HUES6 (cell line): ENCODE measurements around the gene SUPT20HL2.

Experiments
- H3K27ac ChIP-seq: 2 replicates; pipeline ENCODE4 v1.7.0; 2013; ENCODE audit warnings: low read depth, mild to moderate bottlenecking, low read length, inconsistent platforms
- H3K27me3 ChIP-seq: 2 replicates; pipeline ENCODE4 v1.6.1; 2013; ENCODE audit warnings: low read length; ENCODE audit not compliant: control insufficient read depth, insufficient read depth
- H3K36me3 ChIP-seq: 2 replicates; pipeline ENCODE4 v1.6.1; 2013; ENCODE audit warnings: low read length; ENCODE audit not compliant: control insufficient read depth, insufficient read depth
- H3K4me1 ChIP-seq: 2 replicates; pipeline ENCODE4 v1.6.1; 2013; ENCODE audit warnings: low read length; ENCODE audit not compliant: control insufficient read depth, insufficient read depth
- H3K4me3 ChIP-seq: 2 replicates; pipeline ENCODE4 v1.5.1; 2013; ENCODE audit warnings: low read depth, low read length
- H3K9ac ChIP-seq: one replicate; pipeline ENCODE4 v1.6.1; 2013; ENCODE audit warnings: mild to moderate bottlenecking, low read length
- H3K9me3 ChIP-seq: 2 replicates; pipeline ENCODE4 v1.6.1; 2013; ENCODE audit warnings: low read depth, low read length; ENCODE audit not compliant: control insufficient read depth, insufficient read depth

The SUPT20HL2 gene

DNA sequence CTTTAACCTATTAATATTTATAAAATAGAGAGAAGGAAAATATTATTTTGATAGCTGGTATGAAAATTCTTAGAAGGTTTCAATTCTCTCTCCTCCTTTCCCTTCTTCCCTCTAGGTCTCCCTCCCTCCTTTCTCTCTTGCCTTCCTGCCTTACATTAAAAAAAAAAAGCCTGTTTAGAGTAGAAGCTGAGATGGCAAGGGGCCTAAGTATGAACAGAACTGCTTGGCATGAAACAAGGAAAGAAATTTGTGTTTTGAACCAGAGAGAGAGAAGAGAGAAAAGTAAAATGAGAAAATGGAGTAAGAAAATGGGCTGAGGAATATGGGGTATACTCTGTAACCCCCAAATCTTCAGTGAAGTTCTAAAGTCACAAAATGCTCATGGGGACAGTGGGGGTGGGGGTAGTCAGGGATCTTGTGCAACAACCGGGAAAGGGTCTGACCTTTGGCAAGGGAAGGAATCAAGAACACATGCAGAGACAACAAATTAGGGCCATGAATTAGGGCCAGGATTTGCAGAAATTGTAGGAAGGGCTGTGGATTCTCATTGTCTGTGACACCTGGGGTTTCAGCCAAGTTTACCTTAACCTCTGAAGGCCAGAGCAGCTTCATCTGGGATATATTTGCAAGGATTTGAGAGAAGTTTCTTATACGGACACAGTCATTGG is 30.6 kb downstream of the SUPT20HL2 start:
- peaks cover 6% of the 10 kb centered on the region; the same call in 1 of the 2 replicates for H3K27me3 ChIP-seq
- no peak overlapping the region for H3K9ac ChIP-seq
- no peaks in the 10 kb centered on the region for H3K9me3 ChIP-seq
- H3K4me1 ChIP-seq, result peaks cover 16% of the 10 kb centered on the region
- no peaks in the 10 kb centered on the region for H3K36me3 ChIP-seq
- H3K4me3 ChIP-seq, result no peak overlapping the region
- H3K27ac ChIP-seq, result no peak overlapping the region

DNA sequence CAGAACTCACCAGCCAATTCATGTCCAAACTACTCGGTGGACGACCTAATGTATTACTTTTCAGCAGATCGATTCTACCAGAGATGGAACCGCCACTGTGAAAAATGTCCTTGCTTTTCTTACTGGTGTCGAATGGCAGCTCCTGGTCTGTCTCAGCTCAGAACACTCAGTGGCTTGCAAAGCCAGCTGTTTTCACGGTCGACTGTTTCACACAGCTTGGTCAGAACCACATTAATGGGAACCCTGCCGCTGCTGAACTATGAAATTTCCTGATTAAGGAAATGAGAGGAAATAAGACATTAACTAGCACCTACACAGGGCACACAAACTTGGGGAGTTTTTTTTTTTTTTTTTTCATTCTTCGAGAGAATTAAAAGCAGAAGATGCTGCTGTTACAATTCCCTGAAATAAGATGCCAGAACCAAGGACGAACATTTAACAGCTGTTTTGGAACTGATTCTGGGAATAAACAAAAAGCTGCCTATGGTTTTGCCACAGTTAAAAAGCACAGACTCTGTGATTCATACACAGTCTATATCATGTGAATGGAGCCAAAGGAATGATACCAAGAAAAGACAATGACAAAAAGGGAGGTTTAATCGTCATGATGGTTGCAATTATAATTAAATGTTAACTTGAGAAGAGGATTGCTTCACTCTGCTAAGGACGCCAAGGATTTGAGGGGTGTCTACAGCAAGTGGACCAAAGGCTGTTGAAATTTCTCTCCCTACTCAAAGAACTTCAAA is 31.3 kb downstream of the SUPT20HL2 start:
- no peak overlapping the region for H3K4me3 ChIP-seq

DNA sequence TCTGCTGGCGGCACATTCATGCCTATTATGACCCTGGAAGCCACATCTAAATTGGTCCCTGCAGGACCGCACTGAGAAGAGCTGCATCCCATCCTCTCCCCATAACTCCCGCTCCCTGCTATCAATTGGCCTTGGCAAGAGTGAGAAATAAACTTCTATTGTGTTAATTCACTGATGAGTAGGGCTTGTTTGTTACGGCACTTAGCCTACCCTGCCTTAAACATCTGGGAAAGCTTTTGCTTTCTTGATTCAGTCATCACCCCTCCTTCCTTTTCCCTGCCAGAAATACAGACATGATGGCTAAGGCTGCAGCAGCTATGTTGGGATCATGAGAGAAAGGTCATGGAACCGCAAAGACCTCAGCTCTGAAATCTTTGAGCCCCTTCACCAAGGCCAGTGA is 36.5 kb downstream of the SUPT20HL2 start:
- Histone ChIP-seq H3K27me3 (no peaks in the 10 kb centered on the region; the same call in 1 of the 2 replicates), H3K9me3 (no peaks in the 10 kb centered on the region), H3K9ac (no peak overlapping the region), H3K4me3 (no peak overlapping the region), H3K27ac (no peak overlapping the region), H3K36me3 (no peaks in the 10 kb centered on the region), H3K4me1 (0 out of 2 replicates have a peak, but pooled peaks cover 4% of the 10 kb centered on the region)

More for the DNA sequence above, 31.3 kb downstream of the SUPT20HL2 start:
- Histone ChIP-seq H3K9ac (no peak overlapping the region), H3K36me3 (no peaks in the 10 kb centered on the region), H3K4me1 (peaks cover 16% of the 10 kb centered on the region), H3K9me3 (no peaks in the 10 kb centered on the region), H3K27ac (no peak overlapping the region), H3K27me3 (peaks cover 6% of the 10 kb centered on the region; the same call in 1 of the 2 replicates)

DNA sequence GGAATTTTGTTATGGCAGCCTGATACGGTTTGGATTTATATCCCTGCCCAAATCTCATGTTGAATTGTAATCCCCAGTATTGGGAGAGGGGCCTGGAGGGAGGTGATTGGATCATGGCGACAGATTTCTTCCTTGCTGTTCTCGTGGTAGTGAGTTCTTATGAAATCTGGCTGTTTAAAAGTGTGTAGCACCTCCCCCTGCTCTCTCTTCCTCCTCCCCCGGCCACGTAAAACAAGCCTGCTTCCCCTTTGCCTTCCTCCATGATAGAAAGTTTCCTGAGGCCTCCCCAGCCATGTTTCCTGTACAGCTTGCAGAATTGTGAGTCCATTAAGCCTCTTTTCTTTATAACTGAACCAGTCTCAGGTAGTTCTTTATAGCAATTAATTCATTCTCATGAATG is 37.9 kb downstream of the SUPT20HL2 start:
- Histone ChIP-seq H3K9me3 (no peaks in the 10 kb centered on the region), H3K9ac (no peak overlapping the region), H3K27ac (no peak overlapping the region), H3K27me3 (no peaks in the 10 kb centered on the region; the same call in 1 of the 2 replicates), H3K4me3 (no peak overlapping the region), H3K4me1 (no peaks in the 10 kb centered on the region), H3K36me3 (no peaks in the 10 kb centered on the region)

DNA sequence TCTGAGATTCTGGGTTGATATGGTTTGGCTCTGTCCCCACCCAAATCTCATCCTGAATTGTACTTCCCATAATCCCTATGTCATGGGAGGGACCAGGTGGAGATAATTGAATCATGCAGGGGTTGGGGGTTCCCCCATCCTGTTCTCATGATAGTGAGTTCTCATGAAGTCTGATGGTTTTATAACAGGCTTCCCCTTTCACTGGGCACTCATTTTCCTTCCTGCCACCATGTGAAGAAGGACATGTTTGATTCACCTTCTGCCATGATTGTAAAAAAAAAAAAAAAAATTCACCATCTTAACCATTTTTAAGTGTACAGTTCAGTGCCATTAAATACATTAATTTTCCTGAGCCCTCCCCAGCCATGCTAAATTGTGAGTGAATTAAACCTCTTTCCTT is 42.6 kb downstream of the SUPT20HL2 start:
- no peak overlapping the region for H3K9ac ChIP-seq
- H3K9me3 ChIP-seq, result no peaks in the 10 kb centered on the region
- no peaks in the 10 kb centered on the region; the same call in 1 of the 2 replicates for H3K27me3 ChIP-seq
- no peaks in the 10 kb centered on the region for H3K36me3 ChIP-seq
- 0 out of 2 replicates have a peak, but pooled peaks cover 4% of the 10 kb centered on the region for H3K4me1 ChIP-seq
- H3K4me3 ChIP-seq, result no peak overlapping the region
- H3K27ac ChIP-seq, result no peak overlapping the region

DNA sequence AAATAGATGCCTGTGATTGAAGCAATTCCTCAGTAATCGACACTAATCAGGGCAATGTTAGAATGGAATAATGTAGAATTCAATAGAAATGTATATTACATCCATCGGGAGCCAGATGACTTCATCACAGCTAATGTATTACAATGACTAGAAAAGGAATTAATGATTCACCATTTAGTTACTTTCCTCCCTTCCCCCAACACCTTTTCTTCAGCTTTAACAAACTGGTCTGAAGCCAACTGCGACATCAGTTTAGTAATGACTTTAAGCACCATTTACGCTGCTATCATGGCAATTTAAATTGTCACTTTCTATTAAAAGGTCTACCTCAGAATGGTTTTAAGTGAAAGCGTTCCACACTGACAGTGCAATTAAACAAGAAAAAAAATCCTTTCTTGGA is 45.1 kb downstream of the SUPT20HL2 start:
- Histone ChIP-seq H3K27ac (no peak overlapping the region), H3K4me1 (0 out of 2 replicates have a peak, but pooled peaks cover 4% of the 10 kb centered on the region), H3K9me3 (no peaks in the 10 kb centered on the region), H3K36me3 (no peaks in the 10 kb centered on the region), H3K4me3 (no peak overlapping the region), H3K9ac (no peak overlapping the region), H3K27me3 (no peaks in the 10 kb centered on the region; the same call in 1 of the 2 replicates)

DNA sequence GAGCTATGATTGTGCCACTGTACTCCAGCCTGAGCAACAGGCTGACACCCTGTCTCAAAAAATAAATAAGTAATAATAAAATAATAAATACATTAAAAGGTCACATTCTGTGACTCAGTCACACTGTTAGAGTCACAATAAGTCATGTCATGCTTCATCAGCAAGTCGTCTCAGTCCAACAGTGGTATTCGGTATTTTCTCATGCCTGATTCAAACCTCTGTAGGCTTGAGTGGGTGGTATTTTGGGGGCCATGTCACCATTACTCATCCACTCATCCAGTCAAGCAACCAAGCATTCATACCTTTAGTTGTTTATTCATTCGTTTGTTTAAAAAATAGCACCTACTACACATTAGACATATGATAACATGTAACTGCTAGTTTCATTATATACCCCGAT is 46.9 kb downstream of the SUPT20HL2 start:
- Histone ChIP-seq H3K27ac (no peak overlapping the region), H3K4me1 (0 out of 2 replicates have a peak, but pooled peaks cover 4% of the 10 kb centered on the region), H3K9ac (no peak overlapping the region), H3K4me3 (no peak overlapping the region), H3K36me3 (no peaks in the 10 kb centered on the region), H3K27me3 (peaks cover 4% of the 10 kb centered on the region; the same call in 1 of the 2 replicates), H3K9me3 (no peaks in the 10 kb centered on the region)

DNA sequence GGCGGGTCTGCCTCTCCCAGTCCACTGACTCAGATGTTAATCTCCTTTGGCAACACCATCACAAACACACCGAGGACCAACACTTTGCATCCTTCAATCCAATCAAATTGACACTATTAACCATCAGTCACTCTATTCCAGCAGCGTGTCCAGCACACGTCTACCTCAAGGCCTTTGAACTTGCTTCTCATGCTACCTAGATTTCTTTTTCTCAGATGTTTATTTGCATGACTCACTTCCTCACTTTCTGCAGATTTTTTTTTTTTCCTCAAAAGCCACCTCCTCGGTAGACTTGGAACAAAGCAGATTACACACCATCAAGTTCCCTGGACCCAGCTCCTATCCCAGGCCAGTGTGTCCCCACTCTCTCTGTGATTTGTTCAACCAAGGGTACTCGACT is 49.5 kb downstream of the SUPT20HL2 start:
- Histone ChIP-seq H3K27ac (no peak overlapping the region), H3K4me1 (0 out of 2 replicates have a peak, but pooled peaks cover 4% of the 10 kb centered on the region), H3K36me3 (no peaks in the 10 kb centered on the region), H3K27me3 (peaks cover 4% of the 10 kb centered on the region; the same call in 1 of the 2 replicates), H3K4me3 (no peak overlapping the region), H3K9me3 (no peaks in the 10 kb centered on the region), H3K9ac (no peak overlapping the region)

DNA sequence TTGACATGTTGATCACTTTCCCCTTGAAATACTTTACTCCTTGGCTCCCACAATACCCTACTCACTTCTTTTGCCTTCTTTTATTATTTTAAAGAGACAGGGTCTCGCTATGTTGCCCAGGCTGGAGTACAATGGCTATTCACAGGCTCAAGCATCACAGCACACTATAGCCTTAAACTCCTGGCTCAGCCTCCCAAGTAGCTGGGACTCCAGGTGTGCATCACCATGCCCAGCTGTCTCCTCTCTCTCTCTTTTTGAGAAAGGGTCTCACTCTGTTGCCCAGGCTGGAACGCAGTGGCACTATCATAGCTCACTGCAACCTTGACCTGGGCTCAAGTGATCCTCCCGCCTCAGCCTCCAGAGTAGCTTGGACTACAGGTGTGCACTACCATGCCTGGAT is 51.6 kb downstream of the SUPT20HL2 start:
- no peak overlapping the region for H3K27ac ChIP-seq
- H3K4me3 ChIP-seq, result no peak overlapping the region
- peaks cover 4% of the 10 kb centered on the region; the same call in 1 of the 2 replicates for H3K27me3 ChIP-seq
- H3K9me3 ChIP-seq, result no peaks in the 10 kb centered on the region
- no peak overlapping the region for H3K9ac ChIP-seq
- H3K4me1 ChIP-seq, result no peaks in the 10 kb centered on the region
- no peaks in the 10 kb centered on the region for H3K36me3 ChIP-seq
